Lung (tissue), 12 donors: ENCODE data around the gene POLR2I. TPM values are rescaled to one million over a fixed set of nuclear protein-coding genes. Genes with fewer than 3 reads are reported as not detected.

ENCODE experiments used
- ATAC-seq: fragments of 200-7000 bp; cut with Tn5 transposase; one replicate; pipeline ENCODE4 v1.9.1; 2020; ENCODE audit warnings: moderate number of reproducible peaks; ENCODE audit not compliant: insufficient read depth, low FRiP score
- DNase-seq, 3 donors: peaks; one replicate each; pipeline ENCODE4 v3.0.0-alpha.2; 2013 to 2017
- H3K27ac ChIP-seq, 2 donors: one replicate each; pipeline ENCODE4 v1.5.1; 2013; ENCODE audit warnings: mild to moderate bottlenecking in 2 of 2, moderate library complexity in 2 of 2, control low read depth in 1 of 2, inconsistent platforms in 1 of 2, low read depth in 1 of 2, low read length in 1 of 2
- H3K27me3 ChIP-seq, 3 donors: one replicate each; pipeline ENCODE4 v1.5.1; 2013; ENCODE audit warnings: low read length in 2 of 3; ENCODE audit not compliant: control insufficient read depth in 3 of 3, insufficient read depth in 3 of 3
- H3K36me3 ChIP-seq, 4 donors: one replicate each; pipeline ENCODE4 v1.5.1; 2013; ENCODE audit warnings: low read length in 4 of 4, mild to moderate bottlenecking in 1 of 4, moderate library complexity in 1 of 4; ENCODE audit not compliant: control insufficient read depth in 4 of 4, insufficient read depth in 4 of 4
- H3K4me1 ChIP-seq, 5 donors: one replicate each; pipeline ENCODE4 v1.5.1; 2013; ENCODE audit warnings: low read length in 5 of 5, mild to moderate bottlenecking in 2 of 5, moderate library complexity in 1 of 5; ENCODE audit not compliant: control insufficient read depth in 5 of 5, insufficient read depth in 5 of 5
- H3K4me3 ChIP-seq: one replicate; pipeline ENCODE4 v1.5.1; 2013; ENCODE audit warnings: mild to moderate bottlenecking, control low read depth, moderate library complexity
- H3K9ac ChIP-seq, 2 donors: one replicate each; pipeline ENCODE4 v1.5.1; 2013; ENCODE audit warnings: low read length in 2 of 2, control low read depth in 1 of 2; ENCODE audit not compliant: insufficient read depth in 1 of 2
- H3K9me3 ChIP-seq, 4 donors: one replicate each; pipeline ENCODE4 v1.5.1; 2013; ENCODE audit warnings: low read length in 3 of 4, mild to moderate bottlenecking in 1 of 4, moderate library complexity in 1 of 4; ENCODE audit not compliant: control insufficient read depth in 4 of 4, insufficient read depth in 3 of 4
- WGBS, 2 donors: extraction: QIAGEN DNeasy Blood & Tissue Kit; methylation state at CpG; one replicate each; pipeline ENCODE4 v1.1.7; 2013; 5-methylcytosine and 5-hydroxymethylcytosine counted together
- polyA plus RNA-seq, 2 donors: library from polyadenylated mRNA; stranded (reverse); fragments of 200-250 nt; gene quantifications; one replicate each; pipeline ENCODE4 v1.2.1, GENCODE V29; 2013
- total RNA-seq, 2 donors: library from RNA; depleted of rRNA in 1 of 2; stranded (reverse); fragments of >200 nt in 1 of 2; gene quantifications; one replicate each; pipeline ENCODE4 v1.2.1, GENCODE V29; 2014 to 2021
- TF ChIP-seq, protein P1 (sequence below): IDR thresholded peaks from 2 replicates; pipeline ENCODE4 v1.5.1; 2012; ENCODE audit warnings: mild to moderate bottlenecking; ENCODE audit errors: control extremely low read depth, extremely low read depth
- donor health status: control.
- donor health status: control.
- donor health status: Bipolar disorder and iron deficiency.
- donor health status: healthy.
- donor health status: DM: yes; HTN: yes; CAD: no.

POLR2I gene
- total and polyA plus RNA-seq, 4 donors: 65.1 to 101 (median 89.9) TPM

DNA sequence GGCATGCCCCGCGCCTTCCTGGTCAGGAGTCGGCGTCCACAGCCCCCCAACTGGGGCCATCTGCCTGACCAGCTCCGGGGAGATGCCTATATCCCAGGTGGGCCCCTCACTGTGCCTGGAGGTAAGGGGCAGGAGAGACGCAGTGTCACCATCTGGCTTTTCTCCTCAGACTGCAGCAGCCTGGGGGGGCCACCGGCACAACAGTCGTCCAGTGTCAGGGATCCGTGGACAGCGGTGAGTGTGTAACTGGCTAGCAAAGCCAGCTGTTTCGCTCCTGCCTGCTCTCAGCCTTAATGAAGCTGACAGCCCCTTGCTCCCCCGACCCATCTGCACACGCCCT, 3.5 kb downstream of the POLR2I start:
- peaks cover 0 to 17% (median 8%) of the 10 kb centered on the region in 4 donors for H3K36me3 ChIP-seq

DNA sequence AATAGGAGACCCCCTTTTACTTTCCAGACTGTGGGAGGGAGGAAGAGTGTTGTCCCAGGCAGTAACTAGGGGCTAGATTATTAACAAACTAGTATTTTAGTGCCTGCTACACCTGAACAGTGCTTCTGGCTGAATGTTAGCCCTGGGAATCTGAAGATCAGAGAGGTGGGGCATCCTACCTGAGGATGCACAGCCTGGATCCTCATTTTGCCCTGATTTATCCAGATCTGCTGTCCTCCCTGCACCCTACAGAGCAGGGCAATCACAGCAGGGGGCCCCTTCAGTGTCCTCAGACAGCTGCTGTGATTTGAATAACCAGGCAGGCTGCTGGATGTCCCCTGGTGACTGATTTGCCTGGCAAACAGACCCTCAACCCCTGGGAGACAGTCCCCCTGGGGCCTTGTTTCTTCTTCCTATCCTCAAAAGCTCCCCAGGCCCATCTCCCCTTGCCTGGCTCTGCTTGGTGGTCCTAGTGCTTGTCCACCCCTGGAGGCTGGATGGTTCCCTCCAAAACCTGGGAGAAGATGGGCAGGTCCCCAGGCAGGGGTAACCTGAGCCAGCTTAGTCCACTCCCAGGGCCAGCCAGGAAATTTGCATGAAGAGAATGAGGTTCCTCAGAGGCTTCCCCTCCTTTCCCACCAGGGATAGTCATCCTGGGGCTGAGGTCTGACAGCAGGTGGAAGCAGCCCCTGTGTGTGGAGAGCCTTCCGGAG, 4.0 kb downstream of the POLR2I start, which contains the start of gene OVOL3:
TSS of gene OVOL3 (plus strand) at position 657 of the 713 bp plus-strand sequence. CDS start 60 bp downstream, outside the sequence.
- TF ChIP-seq, protein P1, sequence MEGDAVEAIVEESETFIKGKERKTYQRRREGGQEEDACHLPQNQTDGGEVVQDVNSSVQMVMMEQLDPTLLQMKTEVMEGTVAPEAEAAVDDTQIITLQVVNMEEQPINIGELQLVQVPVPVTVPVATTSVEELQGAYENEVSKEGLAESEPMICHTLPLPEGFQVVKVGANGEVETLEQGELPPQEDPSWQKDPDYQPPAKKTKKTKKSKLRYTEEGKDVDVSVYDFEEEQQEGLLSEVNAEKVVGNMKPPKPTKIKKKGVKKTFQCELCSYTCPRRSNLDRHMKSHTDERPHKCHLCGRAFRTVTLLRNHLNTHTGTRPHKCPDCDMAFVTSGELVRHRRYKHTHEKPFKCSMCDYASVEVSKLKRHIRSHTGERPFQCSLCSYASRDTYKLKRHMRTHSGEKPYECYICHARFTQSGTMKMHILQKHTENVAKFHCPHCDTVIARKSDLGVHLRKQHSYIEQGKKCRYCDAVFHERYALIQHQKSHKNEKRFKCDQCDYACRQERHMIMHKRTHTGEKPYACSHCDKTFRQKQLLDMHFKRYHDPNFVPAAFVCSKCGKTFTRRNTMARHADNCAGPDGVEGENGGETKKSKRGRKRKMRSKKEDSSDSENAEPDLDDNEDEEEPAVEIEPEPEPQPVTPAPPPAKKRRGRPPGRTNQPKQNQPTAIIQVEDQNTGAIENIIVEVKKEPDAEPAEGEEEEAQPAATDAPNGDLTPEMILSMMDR: no peak
- WGBS, 2 donors: 89 to 100% methylated on average over 1 of the region's 1 CpG

More for the DNA sequence above, 3.5 kb downstream of the POLR2I start:
- DNase-seq: no peak
- 88 to 89% methylated on average over 13 of the region's 13 CpGs for WGBS, 2 donors
- H3K4me1 ChIP-seq: peaks cover 0 to 12% (median 0%) of the 10 kb centered on the region in 5 donors
- no peak overlapping the region for H3K9ac ChIP-seq
- H3K27ac ChIP-seq: no peak overlapping the region
- no peaks in the 10 kb centered on the region for H3K27me3 ChIP-seq
- TF ChIP-seq, protein P1: no peak
- H3K4me3 ChIP-seq: no peak overlapping the region
- no peak for ATAC-seq
- H3K9me3 ChIP-seq: no peaks in the 10 kb centered on the region

DNA sequence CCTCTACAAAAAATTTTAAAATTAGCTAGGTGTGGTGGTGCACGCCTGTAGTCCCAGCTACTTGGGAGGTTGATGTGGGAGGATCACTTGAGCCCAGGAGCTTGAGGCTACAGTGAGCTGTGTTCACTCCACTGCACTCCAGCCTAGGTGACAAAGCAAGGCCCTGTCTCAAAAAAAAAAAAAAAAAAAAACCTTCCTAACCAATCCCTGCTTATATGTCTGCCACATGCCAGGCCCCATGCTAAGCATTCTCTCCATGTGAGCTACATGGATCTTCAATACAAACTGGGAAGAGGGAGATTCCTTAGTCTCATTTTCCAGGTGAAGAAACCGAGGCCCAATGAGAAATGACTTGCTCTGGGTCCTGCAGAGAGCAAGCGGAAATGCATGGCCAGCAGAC, 6.0 kb downstream of the POLR2I start:
- 95% methylated on average over 3 of the region's 3 CpGs for WGBS, 2 donors
- Histone ChIP-seq H3K9me3 (no peaks in the 10 kb centered on the region), H3K27me3 (no peaks in the 10 kb centered on the region), H3K36me3 (peaks cover 0 to 17% (median 8%) of the 10 kb centered on the region in 4 donors), H3K27ac (no peak overlapping the region), H3K4me1 (peaks cover 0 to 3% (median 0%) of the 10 kb centered on the region in 5 donors), H3K9ac (no peak overlapping the region), H3K4me3 (no peak overlapping the region)
- TF ChIP-seq, protein P1: no peak
- ATAC-seq (no peak), DNase-seq (no peak)

More for the DNA sequence above, 4.0 kb downstream of the POLR2I start, which contains the start of gene OVOL3:
- DNase-seq: no peak
- H3K27ac ChIP-seq: no peak within 1 kb of the TSS
- no peaks in the 10 kb centered on the region for H3K27me3 ChIP-seq
- no peak for ATAC-seq
- no peak within 1 kb of the TSS for H3K9ac ChIP-seq
- peaks cover 0 to 17% (median 8%) of the 10 kb centered on the region in 4 donors for H3K36me3 ChIP-seq
- H3K4me3 ChIP-seq: no peak within 1 kb of the TSS
- peaks cover 0 to 7% (median 0%) of the 10 kb centered on the region in 5 donors for H3K4me1 ChIP-seq
- H3K9me3 ChIP-seq: no peaks in the 10 kb centered on the region
